H1 (cell line): Measurements from ENCODE around the gene MAN1C1.

Experiments used
- MAFK ChIP-seq: IDR thresholded peaks from 2 replicates; pipeline ENCODE4 v1.6.1; 2012; ENCODE audit warnings: low read depth, mild to moderate bottlenecking, improper control_type of control experiment, low read length
- POLR2AphosphoS5 ChIP-seq: IDR thresholded peaks from 2 replicates; pipeline ENCODE4 v1.6.1; 2011; ENCODE audit warnings: low read depth, low read length
- RFX5 ChIP-seq: IDR thresholded peaks from 2 replicates; pipeline ENCODE4 v1.6.1; 2011; ENCODE audit warnings: low read depth, low read length, improper control_type of control experiment, borderline replicate concordance
- TF ChIP-seq, protein P1 (sequence below): IDR thresholded peaks from 2 replicates; pipeline ENCODE4 v1.6.1; 2012; ENCODE audit warnings: inconsistent platforms
- TF ChIP-seq, protein P2 (sequence below), 3 experiments: IDR thresholded peaks; 1 replicate in 2 of 3; 2 replicates in 1 of 3; pipeline versions ENCODE4 v1.5.1 to v1.6.1; 2011; ENCODE audit warnings: low read length in 3 of 3, mild to moderate bottlenecking in 3 of 3, inconsistent platforms in 2 of 3, low read depth in 1 of 3, moderate library complexity in 1 of 3; ENCODE audit not compliant: insufficient read depth in 1 of 3; ENCODE audit errors: control extremely low read depth in 1 of 3

DNA sequence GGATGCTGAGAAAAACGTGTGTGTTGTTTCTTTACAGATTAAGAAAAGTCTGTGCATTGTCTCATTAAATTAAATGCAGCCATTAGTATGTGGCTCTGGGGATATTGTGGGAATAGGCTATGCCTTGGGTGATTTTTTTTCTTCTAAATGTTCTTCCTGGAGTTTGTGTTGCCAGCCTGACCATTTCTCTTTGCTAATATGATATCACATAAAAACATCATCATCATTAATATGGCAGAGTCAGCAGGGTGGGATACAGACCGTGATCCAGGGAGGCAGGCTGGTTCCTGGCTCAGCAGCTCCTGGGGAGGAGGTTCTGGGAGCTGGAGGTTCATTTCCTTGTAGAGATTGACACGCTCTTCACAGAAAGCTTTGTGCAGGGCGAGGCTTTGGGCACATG is 122.8 kb downstream of the MAN1C1 start:
- TF ChIP-seq RFX5 (no peak), POLR2AphosphoS5 (no peak), MAFK (no peak)
- TF ChIP-seq, protein P1, sequence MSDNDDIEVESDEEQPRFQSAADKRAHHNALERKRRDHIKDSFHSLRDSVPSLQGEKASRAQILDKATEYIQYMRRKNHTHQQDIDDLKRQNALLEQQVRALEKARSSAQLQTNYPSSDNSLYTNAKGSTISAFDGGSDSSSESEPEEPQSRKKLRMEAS = no peak
- TF ChIP-seq, protein P2, sequence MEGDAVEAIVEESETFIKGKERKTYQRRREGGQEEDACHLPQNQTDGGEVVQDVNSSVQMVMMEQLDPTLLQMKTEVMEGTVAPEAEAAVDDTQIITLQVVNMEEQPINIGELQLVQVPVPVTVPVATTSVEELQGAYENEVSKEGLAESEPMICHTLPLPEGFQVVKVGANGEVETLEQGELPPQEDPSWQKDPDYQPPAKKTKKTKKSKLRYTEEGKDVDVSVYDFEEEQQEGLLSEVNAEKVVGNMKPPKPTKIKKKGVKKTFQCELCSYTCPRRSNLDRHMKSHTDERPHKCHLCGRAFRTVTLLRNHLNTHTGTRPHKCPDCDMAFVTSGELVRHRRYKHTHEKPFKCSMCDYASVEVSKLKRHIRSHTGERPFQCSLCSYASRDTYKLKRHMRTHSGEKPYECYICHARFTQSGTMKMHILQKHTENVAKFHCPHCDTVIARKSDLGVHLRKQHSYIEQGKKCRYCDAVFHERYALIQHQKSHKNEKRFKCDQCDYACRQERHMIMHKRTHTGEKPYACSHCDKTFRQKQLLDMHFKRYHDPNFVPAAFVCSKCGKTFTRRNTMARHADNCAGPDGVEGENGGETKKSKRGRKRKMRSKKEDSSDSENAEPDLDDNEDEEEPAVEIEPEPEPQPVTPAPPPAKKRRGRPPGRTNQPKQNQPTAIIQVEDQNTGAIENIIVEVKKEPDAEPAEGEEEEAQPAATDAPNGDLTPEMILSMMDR (IDR thresholded peaks at IDR 0.05; ENCODE audit: control extremely low read depth in 1 of 3, insufficient read depth in 1 of 3, low read depth in 1 of 3, low read length in 3 of 3) = no peak
